PC-9 (cell line): Measurements from ENCODE around the gene TBX10. TPM values are rescaled to one million over a fixed set of nuclear protein-coding genes. Genes with fewer than 3 reads are reported as not detected.

Experiments used
- BruUV-seq: library from RNA; stranded (reverse); fragments of 400-500 nt; replicated peaks from 2 replicates; lab custom pipeline; 2021; lab: Mats Ljungman, UMichigan
- CTCF ChIA-PET: fragments of 300-600 bp; sonication (Branson Sonifier 250); formaldehyde crosslinking; loops from one replicate; lab custom pipeline; 2022; ENCODE audit warnings: antibody characterized with exemption; lab: Charles Lee
- POLR2A ChIA-PET: fragments of 300-600 bp; sonication (Branson Sonifier 250); formaldehyde crosslinking; loops from one replicate; lab custom pipeline; 2022; ENCODE audit warnings: antibody characterized with exemption; ENCODE audit not compliant: unreplicated experiment; lab: Charles Lee
- DNase-seq, 2 experiments: peaks; one replicate each; pipeline versions ENCODE4 v3.0.0 to v3.0.0-alpha.2; 2015 to 2022; ENCODE audit warnings: mixed read lengths in 1 of 2
- H2AFZ ChIP-seq: fragments of 200-600 bp; sonication (generic); 2 replicates; pipeline ENCODE4 v1.8.1; 2017; ENCODE audit warnings: antibody characterized with exemption
- H3F3A ChIP-seq: fragments of 200-600 bp; sonication (generic); 2 replicates; pipeline ENCODE4 v1.8.1; 2017; ENCODE audit warnings: antibody characterized with exemption, mild to moderate bottlenecking, low read depth; ENCODE audit not compliant: insufficient read depth
- H3K27ac ChIP-seq: fragments of 200-600 bp; sonication (generic); 2 replicates; pipeline ENCODE4 v1.6.1; 2016; ENCODE audit warnings: mixed run types
- H3K27me3 ChIP-seq: fragments of 200-600 bp; sonication (generic); 2 replicates; pipeline ENCODE4 v1.6.1; 2016; ENCODE audit warnings: low read depth, mixed run types; ENCODE audit not compliant: insufficient read depth
- H3K36me3 ChIP-seq: fragments of 200-600 bp; sonication (generic); 2 replicates; pipeline ENCODE4 v1.6.1; 2016; ENCODE audit warnings: low read depth, mixed run types
- H3K4me1 ChIP-seq: fragments of 200-600 bp; sonication (generic); replicated peaks from 2 replicates; pipeline ENCODE4 v1.6.1; 2016; ENCODE audit warnings: mixed run types; ENCODE audit not compliant: insufficient read depth
- H3K4me2 ChIP-seq: fragments of 200-600 bp; sonication (generic); 2 replicates; pipeline ENCODE4 v1.6.1; 2017; ENCODE audit warnings: mixed run types
- H3K4me3 ChIP-seq: fragments of 200-600 bp; sonication (generic); 2 replicates; pipeline ENCODE4 v1.6.1; 2016; ENCODE audit warnings: mixed run types
- H3K79me2 ChIP-seq: fragments of 200-600 bp; sonication (generic); 2 replicates; pipeline ENCODE4 v1.6.1; 2017; ENCODE audit warnings: low read depth, mixed run types
- H3K9me2 ChIP-seq: fragments of 200-600 bp; sonication (generic); 2 replicates; pipeline ENCODE4 v1.8.1; 2017; ENCODE audit warnings: mild to moderate bottlenecking; ENCODE audit not compliant: insufficient read depth
- H3K9me3 ChIP-seq: fragments of 200-600 bp; sonication (generic); 2 replicates; pipeline ENCODE4 v1.8.1; 2016; ENCODE audit warnings: low read depth; ENCODE audit not compliant: insufficient read depth
- H4K20me1 ChIP-seq: fragments of 200-600 bp; sonication (generic); 2 replicates; pipeline ENCODE4 v1.8.1; 2017; ENCODE audit not compliant: insufficient read depth
- EZH2 ChIP-seq: fragments of 200-600 bp; sonication (generic); IDR thresholded peaks from 2 replicates; pipeline ENCODE4 v1.8.0; 2017; ENCODE audit warnings: antibody characterized with exemption, low read depth
- intact Hi-C: fragments of 100-400 bp; cut with micrococcal nuclease; formaldehyde crosslinking; loops from one replicate; pipeline ENCODE4 v1.10.0; 2022; ENCODE audit not compliant: unreplicated experiment
- total RNA-seq: library from RNA; stranded (reverse); gene quantifications from 2 replicates; pipeline ENCODE4 v1.2.3, GENCODE V29; 2021
- TF ChIP-seq, protein P1 (sequence below): fragments of 200-600 bp; sonication (generic); conservative IDR thresholded peaks from 2 replicates; pipeline ENCODE4 v1.6.1; 2017; ENCODE audit warnings: mixed run types, antibody characterized with exemption, mild to moderate bottlenecking, moderate library complexity

The TBX10 gene
- total RNA-seq, 1 experiment from 2014 or later: not detected

DNA sequence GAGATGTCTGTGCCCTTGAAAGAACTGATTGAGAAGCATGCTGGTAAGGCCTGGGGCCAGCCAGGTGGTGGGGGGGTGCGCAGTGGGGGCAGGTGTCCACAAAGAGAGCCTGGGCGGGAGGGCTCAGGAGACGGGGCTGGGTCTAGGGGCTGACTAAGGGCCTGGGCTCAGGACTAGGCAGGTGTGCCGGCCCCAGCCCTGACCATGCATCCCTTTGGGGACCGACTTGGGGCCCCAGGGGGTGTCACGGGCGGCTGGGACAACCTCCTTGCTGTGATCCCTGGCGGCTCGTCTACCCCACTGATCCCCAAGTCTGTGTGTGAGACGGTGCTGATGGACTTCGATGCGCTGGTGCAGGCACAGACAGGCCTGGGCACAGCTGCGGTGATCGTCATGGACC is 28.4 kb downstream of the TBX10 start:
- Histone ChIP-seq H3F3A (peaks cover 16% of the 10 kb centered on the region), H3K4me2 (no peak overlapping the region), H2AFZ (no peak overlapping the region), H3K27ac (no peak overlapping the region), H3K9me3 (no peaks in the 10 kb centered on the region), H3K4me1 (peaks cover 8% of the 10 kb centered on the region), H3K79me2 (peaks cover 16% of the 10 kb centered on the region), H3K4me3 (no peak overlapping the region), H4K20me1 (no peaks in the 10 kb centered on the region), H3K36me3 (0 out of 2 replicates have a peak, but pooled peaks cover 10% of the 10 kb centered on the region), H3K27me3 (no peaks in the 10 kb centered on the region), H3K9me2 (no peaks in the 10 kb centered on the region)
- intact Hi-C loops: no loop called here
- TF ChIP-seq EZH2: no peak
- TF ChIP-seq, protein P1, sequence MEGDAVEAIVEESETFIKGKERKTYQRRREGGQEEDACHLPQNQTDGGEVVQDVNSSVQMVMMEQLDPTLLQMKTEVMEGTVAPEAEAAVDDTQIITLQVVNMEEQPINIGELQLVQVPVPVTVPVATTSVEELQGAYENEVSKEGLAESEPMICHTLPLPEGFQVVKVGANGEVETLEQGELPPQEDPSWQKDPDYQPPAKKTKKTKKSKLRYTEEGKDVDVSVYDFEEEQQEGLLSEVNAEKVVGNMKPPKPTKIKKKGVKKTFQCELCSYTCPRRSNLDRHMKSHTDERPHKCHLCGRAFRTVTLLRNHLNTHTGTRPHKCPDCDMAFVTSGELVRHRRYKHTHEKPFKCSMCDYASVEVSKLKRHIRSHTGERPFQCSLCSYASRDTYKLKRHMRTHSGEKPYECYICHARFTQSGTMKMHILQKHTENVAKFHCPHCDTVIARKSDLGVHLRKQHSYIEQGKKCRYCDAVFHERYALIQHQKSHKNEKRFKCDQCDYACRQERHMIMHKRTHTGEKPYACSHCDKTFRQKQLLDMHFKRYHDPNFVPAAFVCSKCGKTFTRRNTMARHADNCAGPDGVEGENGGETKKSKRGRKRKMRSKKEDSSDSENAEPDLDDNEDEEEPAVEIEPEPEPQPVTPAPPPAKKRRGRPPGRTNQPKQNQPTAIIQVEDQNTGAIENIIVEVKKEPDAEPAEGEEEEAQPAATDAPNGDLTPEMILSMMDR: no peak
- ChIA-PET CTCF (no interaction called here), POLR2A (no interaction called here)
- no peak for DNase-seq
- BruUV-seq: no TSS peak

DNA sequence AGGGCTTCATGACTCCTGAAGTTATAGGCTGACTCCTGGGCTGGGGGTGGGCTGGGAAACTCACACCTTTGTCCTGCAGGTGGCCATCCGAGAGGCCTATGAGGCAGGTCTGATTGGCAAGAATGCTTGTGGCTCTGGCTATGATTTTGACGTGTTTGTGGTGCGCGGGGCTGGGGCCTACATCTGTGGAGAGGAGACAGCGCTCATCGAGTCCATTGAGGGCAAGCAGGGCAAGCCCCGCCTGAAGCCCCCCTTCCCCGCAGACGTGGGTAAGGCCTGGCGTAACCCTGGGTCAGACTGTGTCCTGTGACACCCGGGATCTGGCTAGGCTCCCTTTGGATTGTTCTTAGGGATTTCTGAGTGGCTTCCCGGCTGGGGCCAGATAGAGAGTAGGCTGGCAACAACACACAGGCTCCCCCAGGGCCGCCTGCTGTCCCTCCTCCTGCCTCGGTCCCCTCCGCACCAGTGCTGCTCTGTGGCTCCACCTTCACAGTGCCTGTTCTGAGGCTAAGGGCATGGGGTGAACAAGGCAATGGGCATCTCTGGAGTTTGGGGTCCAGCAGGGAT is 29.2 kb downstream of the TBX10 start:
- Histone ChIP-seq H3K27ac (no peak overlapping the region), H3K27me3 (no peaks in the 10 kb centered on the region), H3K4me1 (peaks cover 12% of the 10 kb centered on the region), H2AFZ (no peak overlapping the region), H3K9me3 (no peaks in the 10 kb centered on the region), H3K4me2 (no peak overlapping the region), H3F3A (peaks cover 16% of the 10 kb centered on the region), H3K36me3 (0 out of 2 replicates have a peak, but pooled peaks cover 10% of the 10 kb centered on the region), H3K9me2 (no peaks in the 10 kb centered on the region), H3K79me2 (peaks cover 16% of the 10 kb centered on the region), H3K4me3 (no peak overlapping the region), H4K20me1 (no peaks in the 10 kb centered on the region)
- TF ChIP-seq, protein P1: no peak
- no peak for TF ChIP-seq EZH2
- POLR2A ChIA-PET: no interaction called here
- no peak for DNase-seq
- CTCF ChIA-PET: no interaction called here
- no TSS peak for BruUV-seq
- intact Hi-C loops: no loop called here

DNA sequence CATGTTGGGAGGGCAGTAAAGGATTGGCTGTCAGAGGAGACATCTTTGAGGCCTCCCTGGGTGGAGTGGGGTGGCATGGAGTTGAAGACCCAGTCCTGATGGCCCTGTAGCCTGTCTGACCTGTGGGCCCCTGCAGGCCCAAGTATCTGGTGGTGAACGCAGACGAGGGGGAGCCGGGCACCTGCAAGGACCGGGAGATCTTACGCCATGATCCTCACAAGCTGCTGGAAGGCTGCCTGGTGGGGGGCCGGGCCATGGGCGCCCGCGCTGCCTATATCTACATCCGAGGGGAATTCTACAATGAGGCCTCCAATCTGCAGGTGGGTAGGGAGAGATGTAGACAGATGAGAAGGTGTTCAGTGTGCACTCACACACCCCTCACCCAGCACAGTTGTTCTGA is 30.2 kb downstream of the TBX10 start:
- Histone ChIP-seq H3K9me3 (no peaks in the 10 kb centered on the region), H3F3A (peaks cover 16% of the 10 kb centered on the region), H3K4me2 (no peak overlapping the region), H3K4me3 (no peak overlapping the region), H3K27me3 (no peaks in the 10 kb centered on the region), H3K79me2 (peaks cover 16% of the 10 kb centered on the region), H3K9me2 (no peaks in the 10 kb centered on the region), H2AFZ (no peak overlapping the region), H3K4me1 (peaks cover 12% of the 10 kb centered on the region), H3K36me3 (0 out of 2 replicates have a peak, but pooled peaks cover 10% of the 10 kb centered on the region), H4K20me1 (no peaks in the 10 kb centered on the region), H3K27ac (no peak overlapping the region)
- CTCF ChIA-PET: no interaction called here
- DNase-seq: no peak
- intact Hi-C loops: no loop called here
- no peak for TF ChIP-seq EZH2
- TF ChIP-seq, protein P1: no peak
- no TSS peak for BruUV-seq
- POLR2A ChIA-PET: no interaction called here
